ENCODE data around the gene TCEA3.

Gene TCEA3

DNA sequence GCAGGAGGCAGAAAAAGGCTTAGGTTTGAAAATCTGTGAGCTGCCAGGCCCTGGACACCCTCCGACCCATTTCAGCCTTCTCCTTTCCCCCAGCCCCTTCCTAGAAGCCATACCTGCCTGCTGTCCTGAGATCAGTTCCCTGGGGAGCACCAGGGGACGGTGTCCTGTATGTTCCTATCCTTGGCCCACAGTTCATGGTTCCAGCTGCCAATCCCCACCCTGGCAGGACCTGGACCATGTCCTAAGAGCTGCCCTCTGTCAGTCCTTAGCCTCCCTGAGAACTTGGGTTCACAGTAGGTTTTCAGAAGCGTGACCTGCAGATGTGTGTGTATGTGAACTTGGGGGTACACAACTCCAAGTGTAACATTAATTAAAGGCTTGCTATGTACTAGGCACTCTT lies 3.8 kb downstream of the TCEA3 start:
- Histone ChIP-seq H2AFZ (ENCODE audit: low read length) (no peak overlapping the region), H3K4me2 (ENCODE audit: low read depth, low read length) (no peak overlapping the region), H3K36me3 (replicated peaks; ENCODE audit: insufficient read depth, low read length) (no peaks in the 10 kb centered on the region), H3K79me2 (ENCODE audit: low read length) (no peaks in the 10 kb centered on the region), H3K4me3 (ENCODE audit: low read length) (no peak overlapping the region), H3K9ac (ENCODE audit: low read length) (no peak overlapping the region), H3K4me1 (ENCODE audit: low read length) (no peaks in the 10 kb centered on the region), H3K9me3 (replicated peaks; ENCODE audit: insufficient read depth, low read length) (no peaks in the 10 kb centered on the region), H3K27ac (ENCODE audit: low read length) (no peak overlapping the region), H3F3A (ENCODE audit: insufficient read depth, low read length) (no peaks in the 10 kb centered on the region), H3K9me2 (replicated peaks; ENCODE audit: insufficient read depth, low read length) (no peaks in the 10 kb centered on the region), H3K27me3 (replicated peaks; ENCODE audit: insufficient read depth, low read length) (peaks cover 27% of the 10 kb centered on the region), H4K20me1 (ENCODE audit: insufficient read depth, low read length) (no peaks in the 10 kb centered on the region)
- no peak for DNase-seq
- TF ChIP-seq EZH2 (optimal IDR thresholded peaks at IDR 0.05; ENCODE audit: low read depth, low read length) (no peak), EZH2phosphoT487 (IDR thresholded peaks at IDR 0.05; ENCODE audit: low read length) (no peak)
- TF ChIP-seq, protein P1, sequence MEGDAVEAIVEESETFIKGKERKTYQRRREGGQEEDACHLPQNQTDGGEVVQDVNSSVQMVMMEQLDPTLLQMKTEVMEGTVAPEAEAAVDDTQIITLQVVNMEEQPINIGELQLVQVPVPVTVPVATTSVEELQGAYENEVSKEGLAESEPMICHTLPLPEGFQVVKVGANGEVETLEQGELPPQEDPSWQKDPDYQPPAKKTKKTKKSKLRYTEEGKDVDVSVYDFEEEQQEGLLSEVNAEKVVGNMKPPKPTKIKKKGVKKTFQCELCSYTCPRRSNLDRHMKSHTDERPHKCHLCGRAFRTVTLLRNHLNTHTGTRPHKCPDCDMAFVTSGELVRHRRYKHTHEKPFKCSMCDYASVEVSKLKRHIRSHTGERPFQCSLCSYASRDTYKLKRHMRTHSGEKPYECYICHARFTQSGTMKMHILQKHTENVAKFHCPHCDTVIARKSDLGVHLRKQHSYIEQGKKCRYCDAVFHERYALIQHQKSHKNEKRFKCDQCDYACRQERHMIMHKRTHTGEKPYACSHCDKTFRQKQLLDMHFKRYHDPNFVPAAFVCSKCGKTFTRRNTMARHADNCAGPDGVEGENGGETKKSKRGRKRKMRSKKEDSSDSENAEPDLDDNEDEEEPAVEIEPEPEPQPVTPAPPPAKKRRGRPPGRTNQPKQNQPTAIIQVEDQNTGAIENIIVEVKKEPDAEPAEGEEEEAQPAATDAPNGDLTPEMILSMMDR (IDR thresholded peaks at IDR 0.05; ENCODE audit: low read length) = no peak

DNA sequence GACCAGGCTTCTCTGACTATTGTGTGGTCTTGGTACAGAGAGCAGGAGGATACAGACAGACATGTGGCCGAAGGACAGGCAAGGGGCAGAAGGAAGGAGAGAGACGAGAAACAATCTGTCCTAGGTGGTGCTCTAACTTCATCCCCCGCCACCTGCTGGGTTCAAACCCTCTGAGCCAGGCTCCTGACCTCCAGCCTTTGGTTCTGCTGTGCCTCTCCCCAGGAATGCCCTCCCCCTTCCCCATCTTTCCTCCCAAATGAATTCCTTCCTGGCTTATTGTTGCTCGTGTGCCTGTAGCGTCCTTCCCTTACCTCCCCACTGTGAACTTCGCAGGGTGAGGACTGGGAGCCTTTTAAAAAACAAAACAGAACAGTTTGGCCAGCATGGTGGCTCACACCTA lies 5.4 kb downstream of the TCEA3 start:
- H4K20me1 ChIP-seq (ENCODE audit: insufficient read depth, low read length) = no peaks in the 10 kb centered on the region
- no peak overlapping the region for H2AFZ ChIP-seq (ENCODE audit: low read length)
- H3K9me2 ChIP-seq (replicated peaks; ENCODE audit: insufficient read depth, low read length) = no peaks in the 10 kb centered on the region
- no peaks in the 10 kb centered on the region for H3K79me2 ChIP-seq (ENCODE audit: low read length)
- no peak for TF ChIP-seq EZH2 (optimal IDR thresholded peaks at IDR 0.05; ENCODE audit: low read depth, low read length)
- no peak for TF ChIP-seq EZH2phosphoT487 (IDR thresholded peaks at IDR 0.05; ENCODE audit: low read length)
- TF ChIP-seq, protein P1 (IDR thresholded peaks at IDR 0.05; ENCODE audit: low read length) = no peak
- H3K4me2 ChIP-seq (ENCODE audit: low read depth, low read length) = no peak overlapping the region
- DNase-seq = no peak
- H3K4me1 ChIP-seq (ENCODE audit: low read length) = no peaks in the 10 kb centered on the region
- H3K27me3 ChIP-seq (replicated peaks; ENCODE audit: insufficient read depth, low read length) = peaks cover 16% of the 10 kb centered on the region
- H3K9ac ChIP-seq (ENCODE audit: low read length) = no peak overlapping the region
- H3K4me3 ChIP-seq (ENCODE audit: low read length) = no peak overlapping the region
- no peaks in the 10 kb centered on the region for H3K9me3 ChIP-seq (replicated peaks; ENCODE audit: insufficient read depth, low read length)
- H3K36me3 ChIP-seq (replicated peaks; ENCODE audit: insufficient read depth, low read length) = no peaks in the 10 kb centered on the region
- H3K27ac ChIP-seq (ENCODE audit: low read length) = no peak overlapping the region
- H3F3A ChIP-seq (ENCODE audit: insufficient read depth, low read length) = no peaks in the 10 kb centered on the region

DNA sequence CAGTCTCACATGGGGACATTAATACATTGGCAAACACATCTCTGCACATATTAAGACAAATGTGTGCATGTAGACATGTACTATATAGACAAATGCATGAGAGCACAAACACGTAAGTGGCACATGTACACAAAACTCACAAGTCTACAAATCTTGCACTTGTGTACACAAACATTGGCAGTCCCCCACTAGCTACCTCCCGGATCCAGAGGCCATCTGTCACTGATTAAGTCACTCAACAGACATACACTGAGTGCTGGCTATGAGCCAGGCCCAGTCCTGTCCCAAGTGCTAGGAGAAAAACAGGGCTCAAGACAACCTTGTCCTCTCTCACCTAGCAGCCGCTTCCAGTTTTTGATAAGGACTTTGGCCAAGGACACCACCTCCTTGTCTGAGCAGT lies 7.0 kb downstream of the TCEA3 start:
- no peak for DNase-seq
- Histone ChIP-seq H3K9me2 (replicated peaks; ENCODE audit: insufficient read depth, low read length) (no peaks in the 10 kb centered on the region), H2AFZ (ENCODE audit: low read length) (no peak overlapping the region), H3K9me3 (replicated peaks; ENCODE audit: insufficient read depth, low read length) (no peaks in the 10 kb centered on the region), H3K27me3 (replicated peaks; ENCODE audit: insufficient read depth, low read length) (peaks cover under 1% of the 10 kb centered on the region; the same call in 1 of the 2 replicates), H4K20me1 (ENCODE audit: insufficient read depth, low read length) (no peaks in the 10 kb centered on the region), H3F3A (ENCODE audit: insufficient read depth, low read length) (no peaks in the 10 kb centered on the region), H3K4me3 (ENCODE audit: low read length) (no peak overlapping the region), H3K79me2 (ENCODE audit: low read length) (no peaks in the 10 kb centered on the region), H3K9ac (ENCODE audit: low read length) (no peak overlapping the region), H3K4me2 (ENCODE audit: low read depth, low read length) (no peak overlapping the region), H3K4me1 (ENCODE audit: low read length) (no peaks in the 10 kb centered on the region), H3K27ac (ENCODE audit: low read length) (no peak overlapping the region), H3K36me3 (replicated peaks; ENCODE audit: insufficient read depth, low read length) (no peaks in the 10 kb centered on the region)
- TF ChIP-seq, protein P1 (IDR thresholded peaks at IDR 0.05; ENCODE audit: low read length) = no peak
- TF ChIP-seq EZH2phosphoT487 (IDR thresholded peaks at IDR 0.05; ENCODE audit: low read length) = no peak
- no peak for TF ChIP-seq EZH2 (optimal IDR thresholded peaks at IDR 0.05; ENCODE audit: low read depth, low read length)
